ENCODE measurements around the gene AKNA.

AKNA gene

DNA sequence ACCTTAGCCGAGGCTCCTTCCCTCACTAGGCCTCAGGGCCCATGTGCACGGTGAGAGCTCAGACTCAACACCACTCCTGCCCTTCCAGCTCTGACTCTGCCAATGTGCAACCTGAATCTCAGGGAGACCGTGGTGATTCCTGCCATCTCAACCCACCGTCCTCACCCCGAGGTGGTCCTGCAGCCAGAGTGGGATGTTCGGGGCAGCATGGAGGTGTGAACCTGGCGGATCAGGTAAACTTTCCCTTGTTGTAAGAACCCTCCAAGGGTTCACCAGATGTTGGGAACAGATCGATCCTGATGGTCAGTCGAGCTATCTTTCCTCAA is 538 bp upstream of the AKNA start:
- Histone ChIP-seq H3K9ac (ENCODE audit: low read depth in 1 of 2, low read length in 2 of 2) (peak overlapping the region; percentile 75 to 92), H3K27me3 (ENCODE audit: control insufficient read depth in 2 of 2, insufficient read depth in 2 of 2, low read length in 2 of 2) (no peaks in the 10 kb centered on the region), H3K27ac (ENCODE audit: low read depth in 2 of 2, low read length in 2 of 2) (peak overlapping the region; percentile 86 to 90), H3K4me3 (ENCODE audit: low read length in 2 of 2) (peak overlapping the region; percentile 65 to 86), H3K9me3 (ENCODE audit: control insufficient read depth in 2 of 2, low read length in 2 of 2) (no peaks in the 10 kb centered on the region), H3K36me3 (ENCODE audit: control insufficient read depth in 2 of 2, insufficient read depth in 2 of 2, low read length in 2 of 2) (peaks cover 0 to 3% of the 10 kb centered on the region in 2 donors), H3K4me1 (ENCODE audit: control insufficient read depth in 2 of 2, insufficient read depth in 2 of 2, low read length in 2 of 2) (peaks cover 54 to 57% of the 10 kb centered on the region in 2 donors)

DNA sequence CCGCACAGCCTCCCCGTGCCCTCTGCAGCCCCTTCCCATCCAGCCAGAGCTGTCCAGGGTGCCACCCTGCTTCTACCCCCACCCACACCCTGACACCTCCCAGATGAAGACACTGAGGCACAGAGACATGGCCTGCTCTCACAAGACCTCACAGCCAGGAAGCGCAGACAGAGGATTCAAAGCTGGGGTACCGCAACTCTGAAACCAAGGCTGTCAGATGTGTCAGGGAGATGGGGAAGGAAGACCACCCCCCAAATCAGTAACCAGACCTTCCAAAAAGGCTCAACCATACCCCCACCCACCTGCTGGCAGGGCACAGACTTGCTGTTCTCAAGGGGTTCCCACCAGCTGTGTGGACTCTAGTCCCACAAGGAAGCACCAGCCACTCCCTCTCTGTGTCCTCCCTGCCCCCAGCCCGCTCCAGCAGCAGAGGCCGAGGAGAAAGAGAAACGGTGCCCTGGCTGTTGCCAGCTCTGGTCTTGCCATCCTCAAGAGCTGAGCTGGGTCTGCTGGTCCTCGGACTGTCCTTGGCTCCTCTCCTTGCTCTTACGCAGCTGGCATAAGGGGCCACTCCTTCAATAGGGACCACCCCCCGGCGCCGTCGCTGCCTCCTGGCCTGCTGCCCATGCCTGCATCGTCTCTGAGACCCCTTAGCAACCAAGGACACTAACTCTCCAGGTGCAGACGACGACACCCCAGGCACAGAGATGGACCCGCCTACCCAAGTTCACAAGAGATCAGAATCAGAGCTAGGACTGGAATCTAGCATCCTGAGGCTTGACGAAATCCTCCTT is 699 bp downstream of the AKNA start:
- Histone ChIP-seq H3K27ac (ENCODE audit: low read depth in 2 of 2, low read length in 2 of 2) (peak overlapping the region; percentile 86 to 90), H3K4me1 (ENCODE audit: control insufficient read depth in 2 of 2, insufficient read depth in 2 of 2, low read length in 2 of 2) (peaks cover 50 to 61% of the 10 kb centered on the region in 2 donors), H3K9ac (ENCODE audit: low read depth in 1 of 2, low read length in 2 of 2) (peak overlapping the region; percentile 75 to 92), H3K4me3 (ENCODE audit: low read length in 2 of 2) (peak overlapping the region; percentile 65 to 86), H3K27me3 (ENCODE audit: control insufficient read depth in 2 of 2, insufficient read depth in 2 of 2, low read length in 2 of 2) (no peaks in the 10 kb centered on the region), H3K9me3 (ENCODE audit: control insufficient read depth in 2 of 2, low read length in 2 of 2) (no peaks in the 10 kb centered on the region), H3K36me3 (ENCODE audit: control insufficient read depth in 2 of 2, insufficient read depth in 2 of 2, low read length in 2 of 2) (peaks cover 1 to 7% of the 10 kb centered on the region in 2 donors)

DNA sequence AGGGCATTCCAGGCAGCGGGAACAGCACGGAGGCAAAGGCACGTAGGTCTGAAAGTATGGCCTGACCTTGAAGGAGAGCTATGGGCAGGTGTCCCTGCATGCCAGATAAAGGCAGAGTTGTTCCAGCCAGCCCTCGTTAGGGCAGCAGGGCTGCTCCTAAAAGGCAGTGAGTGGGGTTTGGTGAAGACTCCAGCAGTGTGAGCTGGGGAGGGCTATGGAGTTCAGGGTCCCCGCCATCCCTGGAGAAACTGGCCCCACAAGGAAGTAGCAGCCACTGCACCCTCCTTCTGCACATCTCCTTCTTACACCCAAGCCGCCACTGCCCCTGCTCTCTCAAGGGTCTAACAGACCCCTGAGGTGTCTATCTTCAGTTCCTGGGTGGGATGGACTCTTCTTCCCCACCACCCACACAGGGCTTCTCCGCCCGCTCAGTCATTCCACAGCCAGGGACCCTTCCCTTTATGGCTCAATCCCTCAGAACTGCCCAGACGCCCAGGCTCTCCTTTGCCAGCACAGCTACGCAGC is 1.4 kb downstream of the AKNA start:
- H3K27me3 ChIP-seq (ENCODE audit: control insufficient read depth in 2 of 2, insufficient read depth in 2 of 2, low read length in 2 of 2) = no peaks in the 10 kb centered on the region
- H3K4me1 ChIP-seq (ENCODE audit: control insufficient read depth in 2 of 2, insufficient read depth in 2 of 2, low read length in 2 of 2) = peaks cover 48 to 59% of the 10 kb centered on the region in 2 donors

DNA sequence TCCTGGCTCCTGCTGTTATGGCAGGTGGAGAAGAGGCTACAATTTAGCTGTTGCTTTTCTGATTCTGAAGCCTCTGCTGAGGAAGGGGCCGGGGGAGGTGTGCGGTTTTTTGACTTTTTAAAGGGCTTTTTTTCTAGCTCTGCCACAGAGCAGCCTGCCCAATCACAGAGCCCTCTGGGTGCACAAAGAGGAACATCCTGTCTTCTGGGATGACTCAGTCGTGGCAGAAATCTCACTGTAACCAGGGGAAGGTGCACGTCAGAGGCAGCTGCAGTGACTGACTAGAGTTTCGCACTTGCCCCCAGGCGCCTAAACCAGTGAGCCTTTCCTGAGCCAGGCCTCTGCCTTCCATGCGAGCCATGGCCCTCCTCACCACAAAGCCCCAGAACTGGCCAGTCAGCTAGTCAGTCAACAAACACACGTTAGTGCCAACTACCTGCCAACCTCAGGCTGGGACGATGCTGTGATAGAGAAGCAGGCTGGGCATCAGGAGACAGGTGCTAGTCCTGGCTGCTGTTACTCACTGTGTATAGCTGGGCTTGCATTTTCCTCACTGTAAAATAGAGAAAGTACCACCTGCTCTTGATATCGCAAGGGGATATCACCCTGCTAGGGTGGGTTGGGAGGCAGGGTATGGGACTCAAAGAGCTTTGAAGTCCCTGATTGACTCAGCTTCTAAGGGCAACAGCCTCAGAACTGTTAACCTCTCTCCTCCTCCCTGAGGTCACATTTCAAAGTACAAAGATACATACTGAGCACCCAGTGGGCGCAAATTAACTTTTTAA is 2.2 kb downstream of the AKNA start:
- peak overlapping the region; percentile 65 to 86 for H3K4me3 ChIP-seq (ENCODE audit: low read length in 2 of 2)
- peaks cover 48 to 57% of the 10 kb centered on the region in 2 donors for H3K4me1 ChIP-seq (ENCODE audit: control insufficient read depth in 2 of 2, insufficient read depth in 2 of 2, low read length in 2 of 2)
- H3K9me3 ChIP-seq (ENCODE audit: control insufficient read depth in 2 of 2, low read length in 2 of 2) = no peaks in the 10 kb centered on the region
- no peaks in the 10 kb centered on the region for H3K27me3 ChIP-seq (ENCODE audit: control insufficient read depth in 2 of 2, insufficient read depth in 2 of 2, low read length in 2 of 2)
- H3K9ac ChIP-seq (ENCODE audit: low read depth in 1 of 2, low read length in 2 of 2) = peak overlapping the region; percentile 75 to 92
- peak overlapping the region; percentile 86 to 90 for H3K27ac ChIP-seq (ENCODE audit: low read depth in 2 of 2, low read length in 2 of 2)
- H3K36me3 ChIP-seq (ENCODE audit: control insufficient read depth in 2 of 2, insufficient read depth in 2 of 2, low read length in 2 of 2) = peaks cover 7 to 14% of the 10 kb centered on the region in 2 donors

More for the DNA sequence above, 1.4 kb downstream of the AKNA start:
- Histone ChIP-seq H3K4me3 (ENCODE audit: low read length in 2 of 2) (peak overlapping the region; percentile 65 to 86), H3K36me3 (ENCODE audit: control insufficient read depth in 2 of 2, insufficient read depth in 2 of 2, low read length in 2 of 2) (peaks cover 3 to 10% of the 10 kb centered on the region in 2 donors), H3K27ac (ENCODE audit: low read depth in 2 of 2, low read length in 2 of 2) (peak overlapping the region; percentile 86 to 90), H3K9ac (ENCODE audit: low read depth in 1 of 2, low read length in 2 of 2) (peak overlapping the region; percentile 75 to 92), H3K9me3 (ENCODE audit: control insufficient read depth in 2 of 2, low read length in 2 of 2) (no peaks in the 10 kb centered on the region)

DNA sequence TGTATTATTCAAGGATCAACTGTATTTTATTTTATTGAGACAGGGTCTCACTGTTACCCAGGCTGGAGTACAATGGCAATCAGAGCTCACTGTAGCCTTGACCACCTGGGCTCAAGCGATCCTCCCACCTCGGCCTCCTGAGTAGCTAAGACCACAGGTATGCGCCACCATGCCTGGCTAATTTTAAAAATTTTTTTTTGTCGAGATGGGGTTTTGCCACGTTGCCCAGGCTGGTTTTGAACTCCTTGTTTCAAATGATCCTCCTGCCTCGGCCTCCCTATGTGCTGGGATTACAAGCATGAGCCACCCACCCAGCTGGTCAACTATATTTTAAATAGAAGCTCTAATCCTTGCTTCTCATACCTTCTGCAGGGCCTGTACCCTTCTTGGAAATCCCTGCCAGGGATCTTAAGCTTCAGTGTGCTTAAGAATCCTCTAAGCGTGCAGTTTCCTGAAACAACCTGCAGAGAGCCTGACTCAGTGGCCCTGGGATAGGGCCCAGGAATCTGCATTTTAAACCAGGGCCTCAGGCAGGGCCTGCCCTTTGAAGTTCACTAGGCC is 2.9 kb downstream of the AKNA start:
- peaks cover 46 to 50% of the 10 kb centered on the region in 2 donors for H3K4me1 ChIP-seq (ENCODE audit: control insufficient read depth in 2 of 2, insufficient read depth in 2 of 2, low read length in 2 of 2)

DNA sequence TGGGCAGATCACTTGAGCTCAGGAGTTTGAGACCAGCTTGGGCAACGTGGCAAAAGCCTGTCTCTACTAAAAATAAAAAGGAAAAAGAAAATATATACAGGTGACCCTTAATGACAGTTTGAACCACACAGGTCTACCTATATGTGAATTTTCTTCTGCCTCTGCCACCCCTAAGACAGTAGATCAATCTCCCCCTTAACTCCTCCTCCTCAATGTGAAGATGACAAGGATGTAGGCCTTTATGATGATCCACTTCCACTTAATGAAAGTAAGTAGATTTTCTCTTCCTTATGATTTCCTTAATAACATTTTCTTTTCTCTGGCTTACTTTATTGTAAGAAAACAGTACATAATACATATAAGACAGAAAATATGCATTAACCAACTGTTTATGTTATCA is 3.4 kb downstream of the AKNA start:
- peaks cover 12 to 22% of the 10 kb centered on the region in 2 donors for H3K36me3 ChIP-seq (ENCODE audit: control insufficient read depth in 2 of 2, insufficient read depth in 2 of 2, low read length in 2 of 2)
- peak overlapping the region; percentile 77 to 90 for H3K27ac ChIP-seq (ENCODE audit: low read depth in 2 of 2, low read length in 2 of 2)
- H3K9me3 ChIP-seq (ENCODE audit: control insufficient read depth in 2 of 2, low read length in 2 of 2) = no peaks in the 10 kb centered on the region
- peaks cover 44 to 49% of the 10 kb centered on the region in 2 donors for H3K4me1 ChIP-seq (ENCODE audit: control insufficient read depth in 2 of 2, insufficient read depth in 2 of 2, low read length in 2 of 2)
- H3K27me3 ChIP-seq (ENCODE audit: control insufficient read depth in 2 of 2, insufficient read depth in 2 of 2, low read length in 2 of 2) = no peaks in the 10 kb centered on the region
- no peak overlapping the region for H3K9ac ChIP-seq (ENCODE audit: low read depth in 1 of 2, low read length in 2 of 2)
- H3K4me3 ChIP-seq (ENCODE audit: low read length in 2 of 2) = no peak overlapping the region

More for the DNA sequence above, 2.9 kb downstream of the AKNA start:
- H3K27ac ChIP-seq (ENCODE audit: low read depth in 2 of 2, low read length in 2 of 2) = peak overlapping the region; percentile 77 to 90
- H3K36me3 ChIP-seq (ENCODE audit: control insufficient read depth in 2 of 2, insufficient read depth in 2 of 2, low read length in 2 of 2) = peaks cover 7 to 18% of the 10 kb centered on the region in 2 donors
- H3K9ac ChIP-seq (ENCODE audit: low read depth in 1 of 2, low read length in 2 of 2) = peak overlapping the region; percentile 36 to 76
- H3K27me3 ChIP-seq (ENCODE audit: control insufficient read depth in 2 of 2, insufficient read depth in 2 of 2, low read length in 2 of 2) = no peaks in the 10 kb centered on the region
- H3K9me3 ChIP-seq (ENCODE audit: control insufficient read depth in 2 of 2, low read length in 2 of 2) = no peaks in the 10 kb centered on the region
- H3K4me3 ChIP-seq (ENCODE audit: low read length in 2 of 2) = peak overlapping the region in 1 of 2 donors; percentile 56

DNA sequence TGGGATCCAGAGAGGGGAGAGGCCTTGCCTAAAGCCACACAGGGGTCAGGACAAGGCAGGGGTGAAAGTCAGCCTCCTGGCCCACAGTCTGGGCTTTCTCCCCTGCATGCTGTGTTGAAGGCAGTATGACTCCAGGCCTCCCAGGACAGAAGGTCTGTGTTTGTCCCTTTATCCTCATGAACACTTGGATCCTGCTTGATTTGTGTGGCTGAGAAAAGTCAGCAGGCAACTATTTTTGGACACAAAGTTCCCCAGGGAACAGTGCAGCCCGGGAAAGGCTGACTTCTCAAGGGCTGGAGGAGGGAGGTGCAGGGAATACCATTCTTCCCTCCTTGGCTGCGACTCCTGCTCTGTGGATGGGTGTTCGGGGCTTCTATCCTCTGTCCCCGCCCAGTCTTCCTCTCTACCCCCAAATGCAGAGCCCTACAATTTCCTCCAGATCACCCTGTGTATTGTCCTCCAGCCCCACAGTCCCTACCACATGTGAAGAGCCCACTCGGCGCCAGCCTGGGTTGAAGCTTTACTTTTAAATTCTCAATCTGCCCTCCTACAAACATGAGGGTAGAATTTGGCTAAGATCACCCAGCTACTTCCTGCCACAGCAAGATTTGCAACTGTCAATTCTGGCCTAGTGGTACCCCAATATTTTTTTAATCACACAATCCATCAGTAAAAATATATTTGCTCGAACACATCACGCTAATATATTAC is 4.1 kb downstream of the AKNA start:
- no peaks in the 10 kb centered on the region for H3K9me3 ChIP-seq (ENCODE audit: control insufficient read depth in 2 of 2, low read length in 2 of 2)
- H3K36me3 ChIP-seq (ENCODE audit: control insufficient read depth in 2 of 2, insufficient read depth in 2 of 2, low read length in 2 of 2) = peaks cover 19 to 26% of the 10 kb centered on the region in 2 donors
- no peaks in the 10 kb centered on the region for H3K27me3 ChIP-seq (ENCODE audit: control insufficient read depth in 2 of 2, insufficient read depth in 2 of 2, low read length in 2 of 2)
- peak overlapping the region; percentile 25 to 34 for H3K4me3 ChIP-seq (ENCODE audit: low read length in 2 of 2)
- H3K4me1 ChIP-seq (ENCODE audit: control insufficient read depth in 2 of 2, insufficient read depth in 2 of 2, low read length in 2 of 2) = peaks cover 38 to 45% of the 10 kb centered on the region in 2 donors
- H3K27ac ChIP-seq (ENCODE audit: low read depth in 2 of 2, low read length in 2 of 2) = peak overlapping the region; percentile 69 to 90
- H3K9ac ChIP-seq (ENCODE audit: low read depth in 1 of 2, low read length in 2 of 2) = peak overlapping the region; percentile 32 to 57

DNA sequence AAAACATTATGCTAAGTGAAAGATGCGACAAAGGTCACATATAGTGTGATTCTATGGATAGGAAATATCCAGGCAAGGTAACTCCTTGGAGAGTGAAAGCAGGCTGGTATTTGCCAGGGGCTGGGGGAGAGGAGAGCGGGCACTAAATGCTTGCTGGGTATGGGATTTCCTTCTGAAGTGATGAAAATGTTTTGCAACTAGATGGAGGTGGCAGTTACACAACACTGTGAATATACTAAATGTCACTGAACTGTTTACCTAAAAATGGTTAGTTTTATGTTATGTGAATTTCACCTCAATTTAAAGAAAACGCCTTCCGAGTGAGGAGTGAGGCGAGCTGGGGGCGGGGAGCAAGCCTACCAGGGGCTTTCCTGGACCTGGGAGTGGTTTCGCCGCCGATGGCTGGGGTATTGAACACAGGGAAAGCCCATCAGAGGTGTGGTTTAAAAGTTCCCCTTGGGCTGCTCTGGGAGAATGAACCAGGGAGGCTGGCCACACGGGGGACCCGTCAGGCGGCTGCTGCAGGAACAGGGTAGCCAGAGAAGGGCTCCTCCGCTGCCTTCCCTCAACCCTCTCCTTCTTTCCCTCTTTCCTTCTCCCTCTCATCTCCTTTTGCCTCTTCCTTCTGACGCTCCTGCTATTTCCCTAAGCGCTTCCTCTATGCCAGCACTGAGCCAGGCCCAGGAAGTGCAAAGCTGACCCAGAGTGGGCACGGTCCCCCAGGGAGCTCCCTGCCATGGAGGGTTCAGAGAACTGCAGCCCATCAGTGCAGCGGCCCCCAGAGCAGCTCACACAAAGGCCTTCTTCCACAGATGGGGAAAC is 4.9 kb downstream of the AKNA start:
- Histone ChIP-seq H3K36me3 (ENCODE audit: control insufficient read depth in 2 of 2, insufficient read depth in 2 of 2, low read length in 2 of 2) (peaks cover 21 to 32% of the 10 kb centered on the region in 2 donors), H3K4me1 (ENCODE audit: control insufficient read depth in 2 of 2, insufficient read depth in 2 of 2, low read length in 2 of 2) (peaks cover 31 to 37% of the 10 kb centered on the region in 2 donors), H3K4me3 (ENCODE audit: low read length in 2 of 2) (peak overlapping the region; percentile 25 to 34), H3K9ac (ENCODE audit: low read depth in 1 of 2, low read length in 2 of 2) (peak overlapping the region; percentile 32 to 57), H3K27me3 (ENCODE audit: control insufficient read depth in 2 of 2, insufficient read depth in 2 of 2, low read length in 2 of 2) (no peaks in the 10 kb centered on the region), H3K27ac (ENCODE audit: low read depth in 2 of 2, low read length in 2 of 2) (peak overlapping the region; percentile 69 to 90), H3K9me3 (ENCODE audit: control insufficient read depth in 2 of 2, low read length in 2 of 2) (no peaks in the 10 kb centered on the region)

DNA sequence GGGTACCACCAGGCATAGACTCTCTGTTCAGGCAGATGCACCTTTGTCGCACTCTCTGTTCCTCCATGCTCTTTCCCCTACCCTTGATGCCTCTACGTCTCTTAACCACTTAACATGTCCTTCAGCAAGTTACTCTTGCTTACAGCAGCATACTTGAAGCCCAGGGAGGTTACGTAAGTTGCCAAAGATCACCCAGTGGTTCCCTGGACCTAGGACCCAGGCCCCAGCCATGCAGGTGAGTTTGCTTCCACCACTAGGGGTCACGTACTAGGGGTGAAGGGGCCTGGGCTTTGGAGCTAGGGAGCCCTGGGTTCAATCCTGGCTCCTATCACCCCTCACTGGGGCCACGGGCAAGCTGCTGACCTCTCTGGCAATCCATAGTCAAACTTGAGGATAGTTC is 8.9 kb downstream of the AKNA start:
- Histone ChIP-seq H3K4me1 (ENCODE audit: control insufficient read depth in 2 of 2, insufficient read depth in 2 of 2, low read length in 2 of 2) (peaks cover 9 to 16% of the 10 kb centered on the region in 2 donors), H3K4me3 (ENCODE audit: low read length in 2 of 2) (no peak overlapping the region), H3K9ac (ENCODE audit: low read depth in 1 of 2, low read length in 2 of 2) (no peak overlapping the region), H3K27ac (ENCODE audit: low read depth in 2 of 2, low read length in 2 of 2) (no peak overlapping the region), H3K36me3 (ENCODE audit: control insufficient read depth in 2 of 2, insufficient read depth in 2 of 2, low read length in 2 of 2) (peaks cover 36 to 66% of the 10 kb centered on the region in 2 donors), H3K27me3 (ENCODE audit: control insufficient read depth in 2 of 2, insufficient read depth in 2 of 2, low read length in 2 of 2) (no peaks in the 10 kb centered on the region), H3K9me3 (ENCODE audit: control insufficient read depth in 2 of 2, low read length in 2 of 2) (no peaks in the 10 kb centered on the region)

All from mucosa of rectum (tissue), 2 donors.